HG03108 (cell line): ENCODE data around the gene SERP1.
"Not testable (repeated sequence)": the region's sequence is repeated elsewhere in the genome, so short reads cannot be mapped to it uniquely, and the experiment has no call there.

Experiments
- ATAC-seq: cut with Tn5 transposase; IDR thresholded peaks from one replicate; pipeline ENCODE4 v1.9.1; 2021; ENCODE audit warnings: moderate library complexity; ENCODE audit not compliant: unreplicated experiment

The SERP1 gene

GRCh38 chr3:150540297-150540696, 6.0 kb downstream of the SERP1 start:
- no peak for ATAC-seq

DNA sequence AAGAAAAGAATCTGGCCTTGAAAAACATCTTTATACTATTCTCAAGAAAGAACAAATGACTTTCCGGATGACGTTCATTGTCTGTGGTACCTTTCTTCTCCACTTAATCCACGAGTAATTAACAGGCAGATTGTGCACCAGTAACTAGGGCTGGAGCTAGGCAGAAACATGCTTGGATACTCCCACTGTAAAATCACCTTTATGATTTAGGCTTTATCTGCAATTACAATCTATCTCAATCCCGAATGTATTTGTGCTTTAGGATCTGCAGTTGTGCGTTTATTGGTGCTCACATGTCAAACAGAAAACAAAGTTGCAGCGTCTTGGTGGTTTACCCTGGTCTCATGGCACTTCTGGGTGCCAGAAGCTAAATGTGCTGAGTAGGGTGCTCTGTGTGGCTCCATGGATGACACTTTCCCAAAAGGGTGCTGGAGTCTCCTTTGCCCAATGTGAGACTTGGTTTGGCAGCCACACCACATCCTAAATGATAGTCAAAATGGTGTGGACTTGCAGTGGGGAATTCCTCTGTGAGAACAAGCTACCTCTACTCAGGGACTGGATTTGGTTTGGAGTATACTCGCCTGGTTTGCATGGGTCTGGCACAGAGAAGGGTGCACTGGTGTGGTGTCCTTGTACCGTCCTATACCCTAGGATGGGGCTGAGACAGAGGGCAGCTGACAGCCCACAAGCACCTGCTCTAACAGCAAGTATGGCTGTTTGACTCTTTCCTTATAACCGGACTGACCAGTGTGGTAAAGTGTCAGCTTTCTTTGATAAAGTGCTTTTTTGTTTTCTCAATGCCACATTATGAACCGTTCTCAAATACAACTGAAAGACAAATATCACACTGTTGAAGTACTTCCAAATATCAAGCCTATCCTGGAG, 7.7 kb downstream of the SERP1 start:
- no peak for ATAC-seq

- no peak for ATAC-seq
Measured at GRCh38 chr3:150535204-150535603, 11.1 kb downstream of the SERP1 start.

DNA sequence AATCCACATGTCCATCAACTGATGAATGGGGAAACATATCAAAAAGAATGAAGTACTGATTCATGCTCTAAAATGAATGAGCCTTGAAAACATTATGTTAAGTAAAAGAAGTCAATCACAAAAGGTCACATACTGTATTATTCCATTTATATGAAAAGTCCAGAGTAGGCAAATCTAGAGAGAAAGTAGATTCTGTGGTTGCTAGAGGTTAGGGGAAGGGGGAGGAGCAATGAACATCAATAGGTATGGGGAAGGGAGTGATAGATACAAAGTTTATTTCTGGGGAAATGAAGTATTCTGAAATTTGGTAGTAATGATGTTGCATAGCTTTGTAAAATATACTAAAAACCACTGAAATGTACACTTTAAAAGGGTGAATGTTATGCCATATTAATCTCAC, 14.5 kb downstream of the SERP1 start:
- ATAC-seq: no peak

GRCh38 chr3:150528354-150528797, 17.9 kb downstream of the SERP1 start:
- ATAC-seq: no peak

- ATAC-seq: no peak
Measured at GRCh38 chr3:150527464-150528255, 18.6 kb downstream of the SERP1 start.

DNA sequence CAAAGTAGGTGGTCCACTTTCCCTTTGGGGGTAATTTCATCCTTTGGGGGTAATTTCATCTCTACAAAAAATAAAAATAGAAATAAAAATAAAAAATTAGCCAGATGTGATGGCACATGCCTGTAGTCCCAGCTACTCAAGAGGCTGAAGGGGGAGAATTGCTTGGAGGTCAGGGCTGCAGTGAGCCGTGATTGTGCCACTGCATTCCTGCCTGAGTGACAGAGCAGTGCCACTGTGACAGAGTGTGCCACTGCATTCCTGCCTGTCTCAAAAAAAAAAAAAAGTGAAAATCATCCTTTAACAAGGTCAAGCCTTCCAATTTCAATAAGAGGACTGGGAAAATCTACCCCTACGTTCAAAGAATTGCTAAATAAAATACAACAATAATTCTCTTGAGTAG, 22.8 kb downstream of the SERP1 start:
- no peak for ATAC-seq

DNA sequence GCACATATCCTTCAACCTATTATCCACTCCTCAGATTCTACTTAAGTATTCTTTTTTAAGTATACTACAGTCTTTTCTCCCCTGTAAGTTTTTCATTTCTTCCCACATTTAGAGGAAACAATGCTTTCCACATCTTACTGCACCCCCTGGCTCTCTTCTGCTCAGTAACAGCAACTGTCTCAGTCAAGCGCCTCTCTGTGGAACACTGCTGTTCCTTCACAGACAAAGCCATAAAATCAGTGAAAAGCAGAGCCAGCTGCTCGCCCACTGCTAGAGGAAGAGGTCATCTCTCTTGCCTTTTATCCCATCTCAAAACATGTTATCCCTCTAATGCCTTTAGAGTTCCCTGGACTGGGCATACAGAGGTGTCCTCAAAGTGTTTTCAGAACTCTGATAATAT, 24.8 kb downstream of the SERP1 start:
- no peak for ATAC-seq

- no peak for ATAC-seq
Measured at GRCh38 chr3:150520408-150520807, 25.9 kb downstream of the SERP1 start.

DNA sequence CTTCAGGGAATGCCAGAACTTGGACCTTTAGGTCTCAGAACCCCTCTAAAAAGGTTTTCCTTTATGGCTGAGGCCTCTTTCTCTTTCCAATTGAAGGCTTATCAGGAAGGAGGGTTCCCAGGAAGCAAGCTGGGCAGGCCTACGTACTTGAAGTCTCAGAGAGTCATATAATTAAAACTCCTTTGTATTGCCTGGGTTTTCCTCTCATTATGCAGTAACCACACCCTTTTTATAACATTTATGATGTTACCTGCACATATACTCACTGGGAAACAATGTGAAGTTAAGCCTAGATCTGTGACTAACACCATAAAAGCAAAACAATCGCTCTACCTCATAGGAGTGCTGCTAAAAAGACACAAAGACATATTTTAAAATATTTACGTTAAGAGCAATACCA, 27.3 kb downstream of the SERP1 start:
- no peak for ATAC-seq

GRCh38 chr3:150515210-150515609, 31.1 kb downstream of the SERP1 start:
- ATAC-seq: no peak

DNA sequence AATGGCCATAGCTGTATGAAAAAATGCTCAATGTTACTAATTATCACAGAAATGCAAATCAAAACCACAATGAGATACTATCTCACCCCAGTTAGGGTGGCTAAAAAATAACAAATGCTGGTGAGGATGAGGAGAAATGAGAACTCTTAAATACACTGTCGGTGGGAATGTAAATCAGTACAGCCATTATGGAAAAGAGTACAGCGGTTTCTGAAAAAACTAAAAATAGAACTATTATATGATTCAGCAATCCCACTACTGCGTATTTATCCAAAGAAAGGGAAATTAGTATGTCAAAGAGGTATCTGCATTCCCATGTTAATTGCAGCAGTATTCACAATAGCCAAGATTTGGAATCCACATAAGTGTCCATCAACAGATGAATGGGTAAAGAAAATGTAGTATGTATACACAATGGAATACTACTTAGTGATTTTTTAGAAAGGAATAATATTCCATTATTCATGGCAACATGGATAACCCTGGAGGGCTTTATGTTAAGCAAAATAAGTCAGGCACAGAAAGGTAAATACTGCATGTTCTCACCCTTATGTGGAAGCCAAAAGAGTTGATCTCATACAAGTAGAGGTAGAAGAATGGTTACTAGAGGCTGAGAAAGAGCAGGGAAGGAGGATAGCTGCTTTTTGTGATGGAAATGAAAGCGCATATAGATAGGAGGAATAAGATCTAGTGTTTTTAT, 35.0 kb downstream of the SERP1 start:
- ATAC-seq: no peak

GRCh38 chr3:150509780-150510179, 36.5 kb downstream of the SERP1 start:
- ATAC-seq: no peak

- ATAC-seq: no peak
Measured at GRCh38 chr3:150508401-150508800, 37.9 kb downstream of the SERP1 start.

GRCh38 chr3:150504483-150504882, 41.8 kb downstream of the SERP1 start:
- no peak for ATAC-seq

DNA sequence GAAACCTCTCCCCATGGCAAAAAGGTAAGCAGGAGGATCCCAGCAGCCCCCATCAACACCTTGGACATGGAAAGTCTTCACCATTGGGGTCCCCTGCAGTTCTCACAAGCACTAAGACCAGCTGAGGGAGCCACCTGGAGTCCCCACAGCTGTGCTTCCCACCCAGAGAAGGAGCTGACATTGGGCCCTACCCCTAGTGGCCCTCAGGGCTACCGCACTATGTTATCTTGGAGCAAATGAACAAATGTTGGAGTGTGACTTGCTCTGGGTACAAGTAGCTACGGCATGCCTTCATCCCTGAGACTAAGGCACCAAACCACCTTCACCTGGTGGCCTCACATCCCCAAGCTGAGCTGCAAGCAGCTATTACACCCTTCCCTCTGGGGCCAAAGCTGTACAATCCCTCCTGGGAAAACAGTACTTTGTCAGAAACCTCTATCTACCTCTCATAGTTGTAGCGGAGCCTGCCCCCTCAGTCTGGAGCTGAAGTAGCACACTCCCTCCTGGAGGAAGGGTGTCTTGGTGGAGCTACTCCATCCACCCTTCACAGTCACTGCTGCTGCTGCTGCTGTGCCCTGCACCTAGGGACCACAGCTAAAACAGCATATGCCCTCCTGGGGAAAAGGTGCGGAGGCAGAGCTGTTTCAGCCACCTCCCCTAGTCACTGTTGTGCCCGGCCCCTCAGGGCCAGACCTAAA, 42.7 kb downstream of the SERP1 start:
- ATAC-seq: no peak

GRCh38 chr3:150500960-150501359, 45.3 kb downstream of the SERP1 start:
- ATAC-seq: not testable (repeated sequence)

- no peak for ATAC-seq
Measured at GRCh38 chr3:150497956-150498355, 48.3 kb downstream of the SERP1 start.

GRCh38 chr3:150495563-150496168, 50.6 kb downstream of the SERP1 start:
- no peak for ATAC-seq

- no peak for ATAC-seq
Measured at GRCh38 chr3:150495149-150495548, 51.1 kb downstream of the SERP1 start.
